K562 (cell line): ENCODE measurements around the gene DNMT3L. TPM values are rescaled to one million over a fixed set of nuclear protein-coding genes. Genes with fewer than 3 reads are reported as not detected.

ENCODE experiments used
- ARHGAP35 ChIP-seq: fragments of 450-650 bp; IDR thresholded peaks from 2 replicates; pipeline ENCODE4 v1.6.1; 2018; ENCODE audit not compliant: partially characterized antibody
- ATF2 ChIP-seq: sonication (generic); formaldehyde crosslinking; IDR thresholded peaks from 2 replicates; pipeline ENCODE4 v1.8.1; 2022; ENCODE audit warnings: missing genetic modification reagents
- BHLHE40 ChIP-seq: IDR thresholded peaks from 2 replicates; pipeline ENCODE4 v1.6.1; 2011; ENCODE audit warnings: low read length, improper control_type of control experiment
- FOXA1 ChIP-seq: fragments of 450-650 bp; IDR thresholded peaks from 2 replicates; pipeline ENCODE4 v1.6.1; 2016; ENCODE audit warnings: mild to moderate bottlenecking, borderline replicate concordance
- GABPA ChIP-seq: fragments of 200-800 bp; sonication (Bioruptor generic); conservative IDR thresholded peaks from 2 replicates; pipeline ENCODE4 v1.6.1; 2016; ENCODE audit warnings: low read depth, missing genetic modification characterization, missing compliant biosample characterization
- GABPB1 ChIP-seq: sonication (generic); formaldehyde crosslinking; IDR thresholded peaks from 2 replicates; pipeline ENCODE4 v1.8.0; 2022; ENCODE audit warnings: mild to moderate bottlenecking, missing genetic modification reagents
- MAFG ChIP-seq: fragments of 450-650 bp; conservative IDR thresholded peaks from 2 replicates; pipeline ENCODE4 v1.6.1; 2016; ENCODE audit warnings: missing genetic modification characterization, missing compliant biosample characterization
- NR3C1 ChIP-seq: sonication (generic); formaldehyde crosslinking; IDR thresholded peaks from 2 replicates; pipeline ENCODE4 v1.8.1; 2022; ENCODE audit warnings: missing genetic modification reagents
- SAP30 ChIP-seq: fragments of 200-600 bp; sonication (generic); IDR thresholded peaks from 2 replicates; pipeline ENCODE4 v1.6.1; 2012; ENCODE audit warnings: borderline replicate concordance, low read depth, mild to moderate bottlenecking, moderate library complexity, low read length, control low read depth, inconsistent platforms; ENCODE audit not compliant: insufficient read depth, poor library complexity, severe bottlenecking
- SMC3 ChIP-seq: conservative IDR thresholded peaks from 2 replicates; pipeline ENCODE4 v1.6.1; 2011; ENCODE audit warnings: low read depth, low read length, improper control_type of control experiment; ENCODE audit not compliant: insufficient read depth
- TAF1 ChIP-seq: IDR thresholded peaks from 2 replicates; pipeline ENCODE4 v1.6.1; 2011; ENCODE audit warnings: mild to moderate bottlenecking, low read length, moderate library complexity; ENCODE audit not compliant: insufficient read depth, control insufficient read depth, severe bottlenecking; ENCODE audit errors: extremely low read depth
- TAF7 ChIP-seq: fragments of 450-650 bp; IDR thresholded peaks from 2 replicates; pipeline ENCODE4 v1.6.1; 2016; ENCODE audit warnings: missing genetic modification characterization, missing compliant biosample characterization
- XRCC5 ChIP-seq: fragments of 200-400 bp; formaldehyde crosslinking; IDR thresholded peaks from 2 replicates; pipeline ENCODE4 v1.6.1; 2017; ENCODE audit warnings: low read depth, mild to moderate bottlenecking, low read length
- ZNF3 ChIP-seq: fragments of 250-450 bp; sonication (Bioruptor Pico); IDR thresholded peaks from 2 replicates; pipeline ENCODE4 v1.5.0; 2021; ENCODE audit warnings: mild to moderate bottlenecking, moderate library complexity
- ZNF740 ChIP-seq, 3 experiments: fragments of 200-800 bp in 1 of 3; sonication (Bioruptor generic) in 1 of 3; sonication (generic) in 1 of 3; formaldehyde crosslinking in 1 of 3; IDR thresholded peaks; 2 replicates each; pipeline versions ENCODE4 v1.6.1 to v1.8.0; 2016 to 2022; ENCODE audit warnings: mild to moderate bottlenecking in 2 of 3, missing compliant biosample characterization in 2 of 3, missing genetic modification characterization in 2 of 3, missing genetic modification reagents in 1 of 3
- polyA plus RNA-seq, 8 experiments: library from polyadenylated mRNA; depleted of rRNA in 4 of 8; stranded (reverse) in 5 of 8; unstranded in 3 of 8; fragments of >200 nt; fragmentation: Nextera tagmentation in 2 of 8; fragmentation: Illumina TruSeq in 1 of 8; extraction: Ambion mirVana in 2 of 8; extraction: Trizol in 1 of 8; gene quantifications; 2 replicates each; pipeline versions ENCODE4 v1.2.1 to v1.2.3, GENCODE V29; 2011 to 2014; ENCODE audit warnings: inconsistent platforms in 1 of 8, missing spikeins in 1 of 8
- total RNA-seq, 7 experiments: library from RNA; depleted of rRNA in 6 of 7; stranded (reverse); fragments of >200 nt in 6 of 7; fragmentation: Illumina TruSeq in 2 of 7; extraction: Trizol in 2 of 7; gene quantifications; 2 replicates each; pipeline versions ENCODE4 v1.2.1 to v1.2.3, GENCODE V29; 2011 to 2021; ENCODE audit warnings: low replicate concordance in 1 of 7
- TF ChIP-seq, protein P1 (sequence below): fragments of 450-650 bp; IDR thresholded peaks from 2 replicates; pipeline ENCODE4 v1.6.1; 2016; ENCODE audit warnings: low read depth

DNMT3L gene
- total and polyA plus RNA-seq, 9 of the 15 experiments (the other 6 are each of a cell fraction or from before 2014, with no cell fraction given) = 0.08 TPM; not detected in 8

- TF ChIP-seq ATF2 (CRISPR knock-in tag) = no peak
- TF ChIP-seq SMC3 = peak; percentile 39; the same call in 1 of the 2 replicates
- TF ChIP-seq FOXA1 = no peak
- 0 out of 2 replicates have a peak, but pooled peaks have one; percentile 22 for TF ChIP-seq GABPA (tag)
- no peak for TF ChIP-seq ZNF740 (CRISPR knock-in tag; IDR thresholded peaks at IDR 0.05)
- no peak for TF ChIP-seq ZNF740 (tag; IDR thresholded peaks at IDR 0.05)
- TF ChIP-seq TAF7 = no peak
- peak; percentile 41; the same call in 1 of the 2 replicates for TF ChIP-seq XRCC5
- TF ChIP-seq MAFG = no peak
- TF ChIP-seq GABPB1 (CRISPR knock-in tag) = 0 out of 2 replicates have a peak, but pooled peaks have one; percentile 33
- TF ChIP-seq ZNF3 (CRISPR knock-in tag) = no peak
- no peak for TF ChIP-seq ARHGAP35
- TF ChIP-seq TAF1 = no peak
- peak; percentile 2 for TF ChIP-seq SAP30
- TF ChIP-seq NR3C1 (CRISPR knock-in tag) = no peak
- TF ChIP-seq, protein P1, sequence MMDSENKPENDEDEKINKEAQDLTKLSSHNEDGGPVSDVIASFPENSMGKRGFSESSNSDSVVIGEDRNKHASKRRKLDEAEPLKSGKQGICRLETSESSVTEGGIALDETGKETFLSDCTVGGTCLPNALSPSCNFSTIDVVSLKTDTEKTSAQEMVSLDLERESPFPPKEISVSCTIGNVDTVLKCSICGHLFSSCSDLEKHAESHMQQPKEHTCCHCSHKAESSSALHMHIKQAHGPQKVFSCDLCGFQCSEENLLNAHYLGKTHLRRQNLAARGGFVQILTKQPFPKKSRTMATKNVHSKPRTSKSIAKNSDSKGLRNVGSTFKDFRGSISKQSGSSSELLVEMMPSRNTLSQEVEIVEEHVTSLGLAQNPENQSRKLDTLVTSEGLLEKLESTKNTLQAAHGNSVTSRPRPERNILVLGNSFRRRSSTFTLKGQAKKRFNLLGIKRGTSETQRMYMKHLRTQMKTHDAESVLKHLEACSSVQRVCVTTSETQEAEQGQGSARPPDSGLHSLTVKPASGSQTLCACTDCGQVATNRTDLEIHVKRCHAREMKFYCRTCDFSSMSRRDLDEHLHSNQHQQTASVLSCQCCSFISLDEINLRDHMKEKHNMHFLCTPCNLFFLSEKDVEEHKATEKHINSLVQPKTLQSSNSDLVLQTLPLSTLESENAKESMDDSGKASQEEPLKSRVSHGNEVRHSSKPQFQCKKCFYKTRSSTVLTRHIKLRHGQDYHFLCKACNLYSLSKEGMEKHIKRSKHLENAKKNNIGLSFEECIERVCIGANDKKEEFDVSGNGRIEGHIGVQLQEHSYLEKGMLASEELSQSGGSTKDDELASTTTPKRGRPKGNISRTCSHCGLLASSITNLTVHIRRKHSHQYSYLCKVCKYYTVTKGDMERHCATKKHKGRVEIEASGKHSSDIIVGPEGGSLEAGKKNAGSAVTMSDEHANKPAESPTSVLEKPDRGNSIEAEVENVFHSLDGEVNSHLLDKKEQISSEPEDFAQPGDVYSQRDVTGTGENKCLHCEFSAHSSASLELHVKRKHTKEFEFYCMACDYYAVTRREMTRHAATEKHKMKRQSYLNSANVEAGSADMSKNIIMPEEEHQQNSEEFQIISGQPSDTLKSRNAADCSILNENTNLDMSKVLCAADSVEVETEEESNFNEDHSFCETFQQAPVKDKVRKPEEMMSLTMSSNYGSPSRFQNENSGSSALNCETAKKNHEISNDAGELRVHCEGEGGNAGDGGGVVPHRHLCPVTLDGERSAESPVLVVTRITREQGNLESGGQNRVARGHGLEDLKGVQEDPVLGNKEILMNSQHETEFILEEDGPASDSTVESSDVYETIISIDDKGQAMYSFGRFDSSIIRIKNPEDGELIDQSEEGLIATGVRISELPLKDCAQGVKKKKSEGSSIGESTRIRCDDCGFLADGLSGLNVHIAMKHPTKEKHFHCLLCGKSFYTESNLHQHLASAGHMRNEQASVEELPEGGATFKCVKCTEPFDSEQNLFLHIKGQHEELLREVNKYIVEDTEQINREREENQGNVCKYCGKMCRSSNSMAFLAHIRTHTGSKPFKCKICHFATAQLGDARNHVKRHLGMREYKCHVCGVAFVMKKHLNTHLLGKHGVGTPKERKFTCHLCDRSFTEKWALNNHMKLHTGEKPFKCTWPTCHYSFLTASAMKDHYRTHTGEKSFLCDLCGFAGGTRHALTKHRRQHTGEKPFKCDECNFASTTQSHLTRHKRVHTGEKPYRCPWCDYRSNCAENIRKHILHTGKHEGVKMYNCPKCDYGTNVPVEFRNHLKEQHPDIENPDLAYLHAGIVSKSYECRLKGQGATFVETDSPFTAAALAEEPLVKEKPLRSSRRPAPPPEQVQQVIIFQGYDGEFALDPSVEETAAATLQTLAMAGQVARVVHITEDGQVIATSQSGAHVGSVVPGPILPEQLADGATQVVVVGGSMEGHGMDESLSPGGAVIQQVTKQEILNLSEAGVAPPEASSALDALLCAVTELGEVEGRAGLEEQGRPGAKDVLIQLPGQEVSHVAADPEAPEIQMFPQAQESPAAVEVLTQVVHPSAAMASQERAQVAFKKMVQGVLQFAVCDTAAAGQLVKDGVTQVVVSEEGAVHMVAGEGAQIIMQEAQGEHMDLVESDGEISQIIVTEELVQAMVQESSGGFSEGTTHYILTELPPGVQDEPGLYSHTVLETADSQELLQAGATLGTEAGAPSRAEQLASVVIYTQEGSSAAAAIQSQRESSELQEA = no peak
- TF ChIP-seq BHLHE40 = peak; percentile 35
Observed at GRCh38 chr21:44267655-44268142, 6.0 kb upstream of the DNMT3L start (continued).
